ENCODE data around the gene RSPH1. TPM values are rescaled to one million over a fixed set of nuclear protein-coding genes. Genes with fewer than 3 reads are reported as not detected.

Gene RSPH1
- total RNA-seq, 8 experiments from 2014 or later, result 0.28 to 39.3 (median 1.5) TPM; not detected in 2

DNA sequence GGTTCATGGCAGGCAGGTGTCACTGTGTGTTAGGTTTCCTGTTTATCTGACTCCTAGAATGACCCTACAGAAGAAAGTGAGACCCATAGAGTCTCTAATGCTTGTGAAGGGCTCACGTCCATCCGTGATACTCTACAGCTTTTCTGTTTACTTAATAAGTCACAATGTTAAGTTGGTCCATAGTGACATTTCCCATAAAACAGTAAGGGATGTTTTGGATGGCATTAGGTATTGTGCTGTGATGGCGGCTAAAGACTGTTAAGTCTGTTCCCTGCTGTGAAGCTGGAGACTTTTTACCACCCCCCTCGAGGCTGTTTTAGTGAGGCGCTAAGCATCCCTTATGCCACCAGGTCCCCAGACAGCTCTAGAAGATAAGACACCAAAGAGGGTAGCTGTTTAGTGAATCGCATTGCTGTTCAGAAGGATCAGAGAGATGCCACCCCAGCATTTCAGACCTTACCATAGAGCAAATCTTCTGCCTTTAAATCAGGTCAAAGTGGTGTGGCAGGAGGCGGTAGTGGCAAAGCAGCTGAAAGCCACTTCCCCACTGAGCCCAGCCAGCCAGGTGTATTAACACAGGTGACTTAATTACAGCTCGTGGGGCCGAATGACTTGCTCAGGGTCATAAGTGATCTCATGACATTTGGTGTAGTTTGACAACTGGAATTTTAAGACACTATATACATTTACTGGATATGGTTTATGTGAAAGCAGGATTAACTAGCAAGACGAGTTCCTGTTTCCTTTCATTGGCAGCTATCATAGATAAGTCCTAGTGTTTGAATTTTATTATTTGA lies 42.7 kb upstream of the RSPH1 start:
- 14 to 98% (median 73%) methylated on average over 2 to 5 of the region's 10 CpGs; no CpG with 5 or more reads in 1 of the 10 experiments for WGBS, 10 experiments
- no peak overlapping the region for H3K4me3 ChIP-seq
- H3K4me1 ChIP-seq (replicated peaks in 1 of 2), result peaks cover 8 to 19% of the 10 kb centered on the region in 2 donors
- in situ Hi-C loops (cut with MboI; ENCODE audit: low pct_unique_long_range_greater_than_20kb in 2 of 9, low sequenced_read_pairs in 9 of 9, unreplicated experiment in 9 of 9), result loop anchor here in 2 of 9 experiments (25.0 kb wide), 1 partner anchor 226 kb away; the partner anchor contains the start of gene TFF3 (in 2 of the 2)
- no peak overlapping the region for H3K27ac ChIP-seq
- ATAC-seq (replicated peaks in 6 of 8), result no peak

DNA sequence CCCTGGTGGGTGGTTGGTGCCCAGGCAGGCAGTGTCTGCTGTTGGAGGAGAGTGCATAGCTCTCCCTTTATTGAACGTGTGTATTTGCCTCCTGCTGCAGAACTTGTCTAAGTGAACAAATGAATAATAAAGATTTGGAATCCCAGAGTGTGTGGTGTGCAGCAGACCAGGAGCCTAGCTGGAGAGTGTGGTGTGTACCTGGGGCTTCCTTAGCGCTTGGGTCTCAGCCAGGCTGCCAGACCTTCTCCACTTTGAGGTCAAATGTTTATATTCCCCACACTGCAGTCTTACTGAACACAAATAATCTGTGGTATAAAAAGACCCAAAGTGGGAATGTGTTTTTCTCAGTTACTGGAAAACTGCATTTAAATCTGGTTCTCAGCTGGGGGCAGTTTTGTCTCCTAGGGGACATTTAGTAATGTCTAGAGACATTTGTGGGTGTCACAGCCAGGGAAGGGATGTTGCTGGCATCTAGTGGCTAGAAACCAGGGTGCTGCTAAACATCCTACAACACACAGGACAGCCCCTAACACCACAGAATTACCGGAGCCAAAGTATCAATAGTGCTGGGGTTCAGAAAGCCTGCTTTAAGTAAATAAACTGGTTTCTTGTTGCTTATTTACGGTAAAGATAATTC lies 41.2 kb upstream of the RSPH1 start:
- peak in 4 of 8 experiments; percentile 33 to 65 (median 35) for ATAC-seq (replicated peaks in 6 of 8)
- in situ Hi-C loops (cut with MboI; ENCODE audit: low pct_unique_long_range_greater_than_20kb in 2 of 9, low sequenced_read_pairs in 9 of 9, unreplicated experiment in 9 of 9), result loop anchor here in 2 of 9 experiments (25.0 kb wide), 1 partner anchor 225 kb away; the partner anchor contains the start of gene TFF3 (in 2 of the 2)
- H3K4me1 ChIP-seq (replicated peaks in 1 of 2), result peaks cover 22 to 24% of the 10 kb centered on the region in 2 donors
- no peak overlapping the region for H3K27ac ChIP-seq
- H3K4me3 ChIP-seq, result no peak overlapping the region
- 17 to 100% (median 73%) methylated on average over 1 to 4 of the region's 4 CpGs; no CpG with 5 or more reads in 2 of the 10 experiments for WGBS, 10 experiments

DNA sequence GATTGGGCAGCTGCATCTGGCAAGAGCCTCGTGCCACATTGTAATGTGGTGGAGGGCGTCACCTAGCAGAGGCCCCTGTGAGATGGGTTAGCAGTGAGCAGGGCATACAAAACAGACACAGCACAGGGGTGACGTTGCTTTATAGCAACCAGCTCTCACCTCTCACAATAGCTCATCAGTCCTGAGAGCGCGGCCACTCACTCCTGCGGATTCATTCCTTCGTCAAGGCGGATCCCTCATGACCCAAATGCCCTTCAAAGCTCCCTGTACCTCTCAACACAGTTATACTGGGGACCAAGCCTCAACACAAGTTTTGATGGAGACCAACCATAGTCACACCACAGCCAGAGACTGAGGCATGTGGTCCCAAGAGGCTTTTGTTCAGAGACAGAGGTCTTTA lies 40.6 kb upstream of the RSPH1 start:
- no peak overlapping the region for H3K27ac ChIP-seq
- 80 to 100% (median 84%) methylated on average over 2 to 6 of the region's 8 CpGs; no CpG with 5 or more reads in 5 of the 10 experiments for WGBS, 10 experiments
- H3K4me3 ChIP-seq, result no peak overlapping the region
- in situ Hi-C loops (cut with MboI; ENCODE audit: low pct_unique_long_range_greater_than_20kb in 2 of 9, low sequenced_read_pairs in 9 of 9, unreplicated experiment in 9 of 9), result loop anchor here in 2 of 9 experiments (25.0 kb wide), 1 partner anchor 224 kb away; the partner anchor contains the start of gene TFF3 (in 2 of the 2)
- peak in 1 of 8 experiments; percentile 26 for ATAC-seq (replicated peaks in 6 of 8)
- peaks cover 24 to 28% of the 10 kb centered on the region in 2 donors for H3K4me1 ChIP-seq (replicated peaks in 1 of 2)

DNA sequence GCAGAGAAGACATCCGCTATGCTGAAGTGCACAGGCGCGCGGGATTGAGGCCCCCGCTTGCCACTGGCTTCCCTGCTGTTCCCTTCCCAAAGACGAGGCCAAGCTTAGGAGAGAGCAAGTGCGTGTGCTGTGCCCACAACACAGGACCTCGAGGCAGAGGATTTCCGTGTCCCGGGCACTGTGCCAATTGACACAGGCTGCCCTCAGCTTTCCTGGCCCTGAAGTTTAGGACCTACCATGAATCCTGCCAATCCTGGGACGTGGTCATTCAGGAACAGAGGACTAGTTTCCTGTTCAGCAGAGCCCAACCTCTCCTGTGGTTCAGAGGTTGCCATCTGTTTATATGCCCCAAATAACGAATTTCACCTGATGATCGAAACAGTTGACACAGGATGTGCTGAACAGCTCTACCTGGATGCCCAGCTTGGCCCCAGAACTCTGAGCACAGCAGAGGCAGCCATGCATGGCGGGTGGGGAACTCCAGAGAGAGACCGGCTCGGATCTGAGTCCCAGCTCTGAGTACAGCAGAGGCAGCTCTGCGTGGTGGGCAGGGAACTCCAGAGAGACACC lies 39.7 kb upstream of the RSPH1 start:
- WGBS, 10 experiments, result 0 to 93% (median 79%) methylated on average over 3 to 12 of the region's 17 CpGs; no CpG with 5 or more reads in 4 of the 10 experiments
- Histone ChIP-seq H3K27ac (no peak overlapping the region), H3K4me3 (no peak overlapping the region), H3K4me1 (replicated peaks in 1 of 2) (peaks cover 32 to 35% of the 10 kb centered on the region in 2 donors)
- no peak for ATAC-seq (replicated peaks in 6 of 8)
- in situ Hi-C loops (cut with MboI; ENCODE audit: low pct_unique_long_range_greater_than_20kb in 2 of 9, low sequenced_read_pairs in 9 of 9, unreplicated experiment in 9 of 9), result loop anchor here in 2 of 9 experiments (25.0 kb wide), 1 partner anchor 223 kb away; the partner anchor contains the start of gene TFF3 (in 2 of the 2)

DNA sequence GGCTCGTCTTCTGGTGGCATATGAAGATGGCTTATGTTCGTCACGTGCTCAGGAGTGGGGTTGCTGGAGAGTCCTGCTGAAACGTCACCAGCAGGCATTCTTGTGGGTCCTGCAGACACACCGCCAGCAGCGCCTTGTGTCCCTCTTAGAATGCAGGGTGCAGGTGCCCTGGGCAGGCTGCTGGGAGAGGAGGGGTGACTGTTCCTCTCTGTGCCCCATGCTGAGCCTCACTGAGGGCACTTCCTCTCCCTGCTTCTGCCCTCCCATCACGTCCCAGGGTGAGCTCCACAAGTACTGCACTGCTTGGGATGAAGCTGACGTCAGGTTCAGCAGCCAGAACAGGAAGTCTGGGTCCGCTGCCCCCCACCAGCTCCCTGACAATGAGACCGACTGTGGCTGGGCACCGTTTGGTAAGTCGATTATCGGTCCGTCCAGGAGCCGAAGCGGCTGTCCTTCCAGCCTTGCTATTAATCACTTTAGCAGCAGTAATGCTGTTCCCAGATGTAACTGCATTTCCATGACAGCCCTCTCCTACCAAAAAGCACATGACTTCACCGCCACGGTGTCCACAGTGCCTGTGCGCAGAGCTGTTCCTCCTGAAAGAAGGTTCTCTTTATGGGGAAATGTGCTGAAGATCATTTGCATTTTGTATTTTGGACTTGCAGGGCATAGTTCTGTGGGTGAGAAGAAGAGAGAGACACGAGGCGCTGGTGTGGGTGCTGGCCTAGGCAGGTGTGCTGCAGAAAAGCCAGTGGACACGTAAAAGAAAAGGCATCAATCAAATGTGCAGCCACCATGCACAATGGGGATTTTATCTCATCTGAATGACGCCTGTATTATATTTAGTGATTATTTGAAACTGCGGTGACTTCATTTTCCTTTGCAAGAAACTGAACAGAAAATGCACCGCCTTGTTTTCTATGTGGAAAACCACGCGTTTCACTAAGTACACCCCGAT lies 38.7 kb upstream of the RSPH1 start:
- 58 to 91% (median 80%) methylated on average over 1 to 19 of the region's 28 CpGs; no CpG with 5 or more reads in 2 of the 10 experiments for WGBS, 10 experiments
- H3K4me3 ChIP-seq, result no peak overlapping the region
- H3K27ac ChIP-seq, result no peak overlapping the region
- H3K4me1 ChIP-seq (replicated peaks in 1 of 2), result peaks cover 28 to 40% of the 10 kb centered on the region in 2 donors
- peak in 2 of 8 experiments; percentile 1 to 4 for ATAC-seq (replicated peaks in 6 of 8)
- in situ Hi-C loops (cut with MboI; ENCODE audit: low pct_unique_long_range_greater_than_20kb in 2 of 9, low sequenced_read_pairs in 9 of 9, unreplicated experiment in 9 of 9), result loop anchor here in 2 of 9 experiments (25.0 kb wide), 1 partner anchor 222 kb away; the partner anchor contains the start of gene TFF3 (in 2 of the 2)

DNA sequence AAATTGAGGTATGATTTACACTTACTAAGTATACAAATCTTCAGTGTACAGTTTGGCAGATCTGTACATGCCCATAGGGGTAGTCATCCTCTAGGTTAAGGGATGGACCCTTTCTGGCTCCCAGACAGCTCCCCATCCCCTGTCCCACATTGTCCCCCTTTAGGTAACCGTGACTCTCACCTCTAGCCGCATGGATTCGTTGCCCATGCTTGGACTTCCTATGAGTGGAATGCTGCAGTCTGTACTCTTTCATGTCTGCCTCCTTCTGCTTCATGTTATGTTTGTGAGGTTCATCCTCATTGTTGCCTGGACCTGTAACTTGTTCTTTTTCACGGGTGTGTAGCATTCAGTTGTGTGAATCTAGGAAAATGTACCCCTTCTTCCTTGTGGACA lies 37.9 kb upstream of the RSPH1 start:
- 0 to 100% (median 96%) methylated on average over 1 to 4 of the region's 4 CpGs; no CpG with 5 or more reads in 6 of the 10 experiments for WGBS, 10 experiments
- peaks cover 28 to 40% of the 10 kb centered on the region in 2 donors for H3K4me1 ChIP-seq (replicated peaks in 1 of 2)
- in situ Hi-C loops (cut with MboI; ENCODE audit: low pct_unique_long_range_greater_than_20kb in 2 of 9, low sequenced_read_pairs in 9 of 9, unreplicated experiment in 9 of 9), result loop anchor here in 2 of 9 experiments (25.0 kb wide), 1 partner anchor 222 kb away; the partner anchor contains the start of gene TFF3 (in 2 of the 2)
- H3K27ac ChIP-seq, result no peak overlapping the region
- H3K4me3 ChIP-seq, result no peak overlapping the region
- ATAC-seq (replicated peaks in 6 of 8), result no peak

DNA sequence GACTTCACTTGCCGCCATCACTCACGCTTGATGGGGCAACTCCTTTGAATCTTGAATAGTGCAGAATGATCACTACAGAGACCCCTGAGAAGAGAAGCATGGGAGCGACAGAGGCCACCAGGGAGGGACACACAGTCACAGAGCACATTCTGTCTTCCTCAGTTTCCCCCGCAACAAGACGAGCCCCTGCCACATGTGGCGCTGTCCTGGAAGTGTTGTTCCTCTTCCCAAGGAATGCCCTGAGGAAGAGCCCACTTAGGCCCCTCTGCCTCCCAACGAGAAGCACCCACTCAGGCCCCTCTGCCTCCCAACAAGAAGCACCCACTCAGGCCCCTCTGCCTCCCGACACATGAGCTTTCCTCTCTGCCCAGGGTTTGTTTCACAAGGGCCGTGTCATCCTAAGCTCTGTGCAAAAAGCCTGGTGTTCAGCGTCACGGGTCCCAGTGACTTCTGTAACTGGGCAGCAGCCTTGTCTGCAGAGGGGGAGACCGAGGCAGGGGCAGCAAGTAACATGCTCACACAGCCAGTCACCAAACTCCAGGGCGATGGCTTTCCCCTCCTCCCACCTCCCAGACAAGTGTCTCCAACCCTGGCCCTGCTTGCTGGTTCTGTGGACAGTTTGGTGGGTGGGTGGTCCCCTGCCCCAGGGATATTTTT lies 37.4 kb upstream of the RSPH1 start:
- peaks cover 28 to 40% of the 10 kb centered on the region in 2 donors for H3K4me1 ChIP-seq (replicated peaks in 1 of 2)
- 56 to 89% (median 80%) methylated on average over 1 to 6 of the region's 13 CpGs; no CpG with 5 or more reads in 4 of the 10 experiments for WGBS, 10 experiments
- no peak for ATAC-seq (replicated peaks in 6 of 8)
- H3K4me3 ChIP-seq, result no peak overlapping the region
- peak overlapping the region; percentile 62 to 66 for H3K27ac ChIP-seq
- in situ Hi-C loops (cut with MboI; ENCODE audit: low pct_unique_long_range_greater_than_20kb in 2 of 9, low sequenced_read_pairs in 9 of 9, unreplicated experiment in 9 of 9), result loop anchor here in 2 of 9 experiments (25.0 kb wide), 1 partner anchor 221 kb away; the partner anchor contains the start of gene TFF3 (in 2 of the 2)

DNA sequence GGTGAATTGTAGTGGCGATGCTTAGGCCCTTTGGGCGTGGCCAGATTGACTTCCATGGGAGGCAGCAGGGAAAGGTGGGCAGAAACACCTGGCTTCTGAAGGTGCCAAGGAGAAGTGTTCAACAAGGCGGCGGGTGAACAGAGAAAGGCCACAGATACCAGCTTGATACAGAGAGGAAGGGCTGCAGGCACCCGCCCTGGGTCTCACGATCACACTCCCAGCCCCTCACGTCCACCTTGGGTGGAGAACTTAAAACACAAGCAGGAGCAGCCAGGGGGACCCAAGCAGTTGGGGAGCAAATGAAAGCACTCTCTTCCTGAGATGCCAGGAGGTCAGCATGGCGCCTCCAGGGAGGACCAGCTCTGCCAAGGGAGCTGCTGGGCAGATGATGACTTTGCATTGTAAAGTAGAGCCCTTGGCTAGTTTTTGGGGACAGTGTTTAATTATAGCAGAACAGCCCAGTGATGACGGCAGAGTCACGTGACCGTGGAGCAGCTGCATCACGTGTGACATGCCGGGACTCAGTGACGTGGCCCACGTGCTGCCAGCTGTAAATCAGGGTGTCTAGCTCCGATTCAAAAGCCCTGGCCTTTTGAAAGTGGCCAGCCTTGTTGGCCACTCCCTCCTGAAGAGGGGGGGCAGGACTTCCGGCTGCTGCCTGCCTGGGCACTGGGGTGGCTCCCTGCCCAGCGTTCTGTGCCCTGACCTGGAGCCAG lies 36.6 kb upstream of the RSPH1 start:
- H3K4me3 ChIP-seq, result no peak overlapping the region
- ATAC-seq (replicated peaks in 6 of 8), result peak; percentile 27 to 86 (median 79)
- WGBS, 10 experiments, result 0 to 100% (median 77%) methylated on average over 1 to 16 of the region's 18 CpGs; no CpG with 5 or more reads in 1 of the 10 experiments
- H3K4me1 ChIP-seq (replicated peaks in 1 of 2), result peaks cover 28 to 41% of the 10 kb centered on the region in 2 donors
- in situ Hi-C loops (cut with MboI; ENCODE audit: low pct_unique_long_range_greater_than_20kb in 2 of 9, low sequenced_read_pairs in 9 of 9, unreplicated experiment in 9 of 9), result loop anchor here in 2 of 9 experiments (25.0 kb wide), 1 partner anchor 220 kb away; the partner anchor contains the start of gene TFF3 (in 2 of the 2)
- peak overlapping the region; percentile 62 to 66 for H3K27ac ChIP-seq

DNA sequence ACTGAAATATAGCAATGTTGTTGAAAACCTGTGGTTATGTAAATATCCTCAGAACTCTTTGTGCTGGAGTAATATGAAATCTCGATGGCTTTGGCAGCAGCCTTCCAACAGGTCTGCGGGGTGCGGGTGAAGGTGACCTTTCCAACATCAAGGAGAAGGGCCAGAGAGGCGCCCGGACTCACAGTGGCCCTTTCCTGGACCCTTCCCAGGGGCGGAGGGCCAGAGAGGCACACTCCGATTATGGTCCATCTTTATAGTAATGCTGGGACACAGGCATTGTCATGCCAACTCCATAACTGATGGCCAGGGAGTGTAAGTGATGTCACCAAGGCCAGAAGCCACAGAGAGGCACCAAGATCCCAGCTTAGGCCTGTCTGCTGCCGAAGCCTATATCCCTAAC lies 35.7 kb upstream of the RSPH1 start:
- Histone ChIP-seq H3K4me3 (no peak overlapping the region), H3K4me1 (replicated peaks in 1 of 2) (peaks cover 22 to 43% of the 10 kb centered on the region in 2 donors), H3K27ac (no peak overlapping the region)
- WGBS, 10 experiments, result 43 to 100% (median 80%) methylated on average over 1 to 8 of the region's 8 CpGs; no CpG with 5 or more reads in 1 of the 10 experiments
- in situ Hi-C loops (cut with MboI; ENCODE audit: low pct_unique_long_range_greater_than_20kb in 2 of 9, low sequenced_read_pairs in 9 of 9, unreplicated experiment in 9 of 9), result loop anchor here in 2 of 9 experiments (25.0 kb wide), 1 partner anchor 219 kb away; the partner anchor contains the start of gene TFF3 (in 2 of the 2)
- ATAC-seq (replicated peaks in 6 of 8), result no peak

DNA sequence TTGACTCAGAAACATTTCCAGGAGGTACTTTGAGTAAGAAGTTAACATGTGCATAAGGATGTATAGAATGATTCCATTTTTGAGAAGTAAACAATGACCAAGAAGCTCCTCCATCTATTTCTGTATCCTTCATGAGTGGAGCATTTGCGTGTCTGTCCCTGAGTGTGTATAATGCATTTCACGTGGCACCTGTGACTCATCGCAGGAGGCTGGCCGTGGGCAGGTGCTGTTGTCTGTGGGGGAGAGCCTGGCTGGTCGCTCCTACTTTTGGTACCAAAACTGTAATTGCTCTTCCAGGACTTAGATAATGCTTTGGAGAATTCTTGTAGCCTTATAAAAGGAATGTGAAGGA lies 34.1 kb upstream of the RSPH1 start:
- ATAC-seq (replicated peaks in 6 of 8), result peak in 3 of 8 experiments; percentile 3 to 9 (median 5)
- Histone ChIP-seq H3K27ac (no peak overlapping the region), H3K4me1 (replicated peaks in 1 of 2) (peaks cover 35 to 57% of the 10 kb centered on the region in 2 donors), H3K4me3 (no peak overlapping the region)
- 40 to 100% (median 85%) methylated on average over 1 to 4 of the region's 5 CpGs; no CpG with 5 or more reads in 4 of the 10 experiments for WGBS, 10 experiments
- in situ Hi-C loops (cut with MboI; ENCODE audit: low pct_unique_long_range_greater_than_20kb in 2 of 9, low sequenced_read_pairs in 9 of 9, unreplicated experiment in 9 of 9), result loop anchor here in 2 of 9 experiments (25.0 kb wide), 1 partner anchor 218 kb away; the partner anchor contains the start of gene TFF3 (in 2 of the 2)
